Measurements from ENCODE around the gene RNF8.
A peak's percentile ranks its signal among the peaks of the same experiment; 100 is the strongest.

Gene RNF8

GRCh38 chr6:37426945-37427510, 73.2 kb downstream of the RNF8 start:
- TF ChIP-seq RARB (CRISPR knock-in tag; IDR thresholded peaks at IDR 0.05), result no peak
- no peak for TF ChIP-seq ISL1 (CRISPR knock-in tag; IDR thresholded peaks at IDR 0.05)
- TF ChIP-seq ZNF8 (CRISPR knock-in tag; IDR thresholded peaks at IDR 0.05), result no peak
- TF ChIP-seq, protein P1, sequence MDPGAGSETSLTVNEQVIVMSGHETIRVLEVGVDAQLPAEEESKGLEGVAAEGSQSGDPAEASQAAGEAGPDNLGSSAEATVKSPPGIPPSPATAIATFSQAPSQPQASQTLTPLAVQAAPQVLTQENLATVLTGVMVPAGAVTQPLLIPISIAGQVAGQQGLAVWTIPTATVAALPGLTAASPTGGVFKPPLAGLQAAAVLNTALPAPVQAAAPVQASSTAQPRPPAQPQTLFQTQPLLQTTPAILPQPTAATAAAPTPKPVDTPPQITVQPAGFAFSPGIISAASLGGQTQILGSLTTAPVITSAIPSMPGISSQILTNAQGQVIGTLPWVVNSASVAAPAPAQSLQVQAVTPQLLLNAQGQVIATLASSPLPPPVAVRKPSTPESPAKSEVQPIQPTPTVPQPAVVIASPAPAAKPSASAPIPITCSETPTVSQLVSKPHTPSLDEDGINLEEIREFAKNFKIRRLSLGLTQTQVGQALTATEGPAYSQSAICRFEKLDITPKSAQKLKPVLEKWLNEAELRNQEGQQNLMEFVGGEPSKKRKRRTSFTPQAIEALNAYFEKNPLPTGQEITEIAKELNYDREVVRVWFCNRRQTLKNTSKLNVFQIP (CRISPR knock-in tag; IDR thresholded peaks at IDR 0.05; ENCODE audit: borderline replicate concordance, low read depth), result no peak
- TF ChIP-seq ZFP3 (CRISPR knock-in tag; IDR thresholded peaks at IDR 0.05), result no peak
- TF ChIP-seq, protein P2, sequence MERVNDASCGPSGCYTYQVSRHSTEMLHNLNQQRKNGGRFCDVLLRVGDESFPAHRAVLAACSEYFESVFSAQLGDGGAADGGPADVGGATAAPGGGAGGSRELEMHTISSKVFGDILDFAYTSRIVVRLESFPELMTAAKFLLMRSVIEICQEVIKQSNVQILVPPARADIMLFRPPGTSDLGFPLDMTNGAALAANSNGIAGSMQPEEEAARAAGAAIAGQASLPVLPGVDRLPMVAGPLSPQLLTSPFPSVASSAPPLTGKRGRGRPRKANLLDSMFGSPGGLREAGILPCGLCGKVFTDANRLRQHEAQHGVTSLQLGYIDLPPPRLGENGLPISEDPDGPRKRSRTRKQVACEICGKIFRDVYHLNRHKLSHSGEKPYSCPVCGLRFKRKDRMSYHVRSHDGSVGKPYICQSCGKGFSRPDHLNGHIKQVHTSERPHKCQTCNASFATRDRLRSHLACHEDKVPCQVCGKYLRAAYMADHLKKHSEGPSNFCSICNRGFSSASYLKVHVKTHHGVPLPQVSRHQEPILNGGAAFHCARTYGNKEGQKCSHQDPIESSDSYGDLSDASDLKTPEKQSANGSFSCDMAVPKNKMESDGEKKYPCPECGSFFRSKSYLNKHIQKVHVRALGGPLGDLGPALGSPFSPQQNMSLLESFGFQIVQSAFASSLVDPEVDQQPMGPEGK (CRISPR knock-in tag; IDR thresholded peaks at IDR 0.05; ENCODE audit: borderline replicate concordance), result no peak
- TF ChIP-seq ZC3H10 (CRISPR knock-in tag; IDR thresholded peaks at IDR 0.05), result no peak
- no peak for TF ChIP-seq CSDC2 (CRISPR knock-in tag; IDR thresholded peaks at IDR 0.05)
- ATAC-seq, result no peak

DNA sequence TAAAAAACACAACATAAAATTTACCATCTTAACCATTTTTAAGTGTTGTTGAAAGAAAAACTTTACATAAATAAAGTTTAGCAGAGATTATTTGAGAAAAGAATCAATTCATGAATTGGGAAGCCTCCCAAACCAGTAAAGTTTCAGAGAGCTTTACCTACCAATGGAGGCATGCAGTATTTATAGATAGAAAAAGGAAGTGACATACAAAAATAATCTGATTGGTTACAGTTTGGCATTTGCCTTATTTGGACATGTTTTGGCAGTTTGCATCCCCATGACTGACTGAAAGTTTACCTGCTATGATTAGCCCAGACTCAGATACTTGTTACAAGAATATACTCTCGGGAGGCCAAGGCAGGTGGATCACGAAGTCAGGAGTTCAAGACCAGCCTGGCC, 75.6 kb downstream of the RNF8 start:
- TF ChIP-seq ZNF70 (CRISPR knock-in tag; IDR thresholded peaks at IDR 0.05) (no peak), TCF4 (CRISPR knock-in tag; IDR thresholded peaks at IDR 0.05; ENCODE audit: borderline replicate concordance) (no peak), TSHZ2 (CRISPR knock-in tag; IDR thresholded peaks at IDR 0.05) (no peak), ZFP30 (CRISPR knock-in tag; IDR thresholded peaks at IDR 0.05) (no peak), CREB5 (CRISPR knock-in tag; IDR thresholded peaks at IDR 0.05; ENCODE audit: low read depth) (no peak)
- TF ChIP-seq, protein P2 (CRISPR knock-in tag; IDR thresholded peaks at IDR 0.05; ENCODE audit: borderline replicate concordance), result no peak
- no peak for ATAC-seq

DNA sequence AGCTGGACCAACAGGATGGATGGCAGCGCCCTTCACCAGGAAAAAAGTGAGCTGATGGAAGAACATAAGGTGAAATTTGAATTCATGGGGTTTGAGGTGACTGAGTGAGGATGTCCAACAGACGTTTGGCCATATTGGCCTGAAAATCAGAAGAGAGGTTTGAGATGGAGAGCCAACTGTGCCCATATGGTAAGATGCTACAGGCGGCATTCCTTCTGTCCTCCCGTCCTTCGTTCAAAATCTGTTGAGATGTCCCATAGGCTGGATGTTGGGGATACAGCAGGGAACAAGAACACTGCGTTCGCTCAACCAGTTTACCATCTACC, 78.8 kb downstream of the RNF8 start:
- ATAC-seq, result peak; percentile 41
- TF ChIP-seq ZFP3 (CRISPR knock-in tag; IDR thresholded peaks at IDR 0.05) (no peak), TOX (CRISPR knock-in tag; IDR thresholded peaks at IDR 0.05; ENCODE audit: borderline replicate concordance) (no peak), ZNF565 (CRISPR knock-in tag; conservative IDR thresholded peaks at IDR 0.05; ENCODE audit: low read depth) (no peak), ZNF70 (CRISPR knock-in tag; IDR thresholded peaks at IDR 0.05) (no peak), PPARA (CRISPR knock-in tag; IDR thresholded peaks at IDR 0.05; ENCODE audit: borderline replicate concordance) (no peak), ZFP30 (CRISPR knock-in tag; IDR thresholded peaks at IDR 0.05) (no peak), OSR1 (CRISPR knock-in tag; IDR thresholded peaks at IDR 0.05) (no peak), TSHZ2 (CRISPR knock-in tag; IDR thresholded peaks at IDR 0.05) (no peak), CSRNP3 (CRISPR knock-in tag; IDR thresholded peaks at IDR 0.05) (no peak), SNAI2 (CRISPR knock-in tag; IDR thresholded peaks at IDR 0.05) (no peak), ARNTL (CRISPR knock-in tag; IDR thresholded peaks at IDR 0.05; ENCODE audit: borderline replicate concordance, low read depth) (no peak)
- TF ChIP-seq, protein P2 (CRISPR knock-in tag; IDR thresholded peaks at IDR 0.05; ENCODE audit: borderline replicate concordance), result no peak
